Ovary (tissue), 9 donors: ENCODE measurements around the gene DNAL4. TPM values are rescaled to one million over a fixed set of nuclear protein-coding genes. Genes with fewer than 3 reads are reported as not detected.

Source experiments
- DNase-seq, 5 donors: peaks; one replicate each; pipeline ENCODE4 v3.0.0-alpha.2; 2019 to 2020
- H3K27ac ChIP-seq, 2 donors: fragments of 200-600 bp; one replicate each; pipeline versions ENCODE4 v1.5.1 to v1.8.0; 2019 to 2022
- H3K27me3 ChIP-seq: fragments of 200-600 bp; one replicate; pipeline ENCODE4 v1.8.0; 2022
- H3K36me3 ChIP-seq: fragments of 200-600 bp; sonication (generic); one replicate; pipeline ENCODE4 v1.5.1; 2019
- H3K4me1 ChIP-seq: one replicate; pipeline ENCODE4 v1.8.1; 2013; ENCODE audit warnings: mild to moderate bottlenecking, moderate library complexity; ENCODE audit not compliant: insufficient read depth
- H3K4me3 ChIP-seq: fragments of 200-600 bp; sonication (generic); one replicate; pipeline ENCODE4 v1.5.1; 2017
- H3K9me3 ChIP-seq, 2 donors: fragments of 200-600 bp in 1 of 2; sonication (generic) in 1 of 2; one replicate each; pipeline versions ENCODE4 v1.5.1 to v1.8.1; 2013 to 2019; ENCODE audit warnings: mild to moderate bottlenecking in 1 of 2, moderate library complexity in 1 of 2
- EP300 ChIP-seq: sonication (generic); formaldehyde crosslinking; IDR thresholded peaks from one replicate; pipeline ENCODE4 v1.6.1; 2017; ENCODE audit warnings: antibody characterized with exemption
- POLR2A ChIP-seq: fragments of 450-650 bp; IDR thresholded peaks from one replicate; pipeline ENCODE4 v1.6.1; 2017; ENCODE audit warnings: antibody characterized with exemption, mild to moderate bottlenecking, moderate library complexity
- WGBS, 3 donors: extraction: QIAGEN DNeasy Blood & Tissue Kit in 1 of 3; methylation state at CpG; one replicate each; pipeline versions ENCODE4 v1.1.5 to v1.1.7; 2013 to 2017; 5-methylcytosine and 5-hydroxymethylcytosine counted together
- intact Hi-C, 4 donors: fragments of 100-400 bp; cut with DNase I; formaldehyde crosslinking; loops; one replicate each; pipeline versions ENCODE4 v1.11.0 to v1.15.1; 2022 to 2023
- polyA plus RNA-seq, 2 donors: library from polyadenylated mRNA; stranded (reverse); fragments of 200-250 nt in 1 of 2; fragments of 350-450 nt in 1 of 2; fragmentation: Illumina TruSeq in 1 of 2; extraction: RNeasy Lipid Tissue Mini Kit (QIAGEN cat#74804) in 1 of 2; gene quantifications; one replicate each; pipeline ENCODE4 v1.2.3, GENCODE V29; 2013 to 2014
- total RNA-seq, 7 donors: library from RNA; depleted of rRNA in 2 of 7; stranded (reverse); fragments of >200 nt in 2 of 7; fragmentation: NEBNext Ultra II Directional in 3 of 7; extraction: Animal tissue kit (Norgen Biotek cat#: 25700) in 3 of 7; gene quantifications; one replicate each; pipeline versions ENCODE4 v1.1.0 to v1.2.4, GENCODE V29; 2016 to 2023
- TF ChIP-seq, protein P1 (sequence below), 3 donors: fragments of 450-650 bp in 2 of 3; fragments of 200-600 bp in 1 of 3; IDR thresholded peaks; one replicate each; pipeline versions ENCODE4 v1.5.1 to v1.8.0; 2016 to 2022; ENCODE audit warnings: antibody characterized with exemption in 3 of 3, mild to moderate bottlenecking in 1 of 3
- donor health status: DM: no; HTN: no; CAD: no; lungs with moderate emphysema.
- donor health status: DM: no; HTN: no; CAD: no.
- donor health status: Bipolar disorder and iron deficiency.
- donor health status: DM: yes; HTN: yes; CAD: no.
- donor health status: DM: no; HTN: no; CAD: no.
- donor health status: DM: yes; HTN: yes; CAD: no.

The DNAL4 gene
- total and polyA plus RNA-seq, 9 donors, result 12.1 to 26.4 (median 16.3) TPM

DNA sequence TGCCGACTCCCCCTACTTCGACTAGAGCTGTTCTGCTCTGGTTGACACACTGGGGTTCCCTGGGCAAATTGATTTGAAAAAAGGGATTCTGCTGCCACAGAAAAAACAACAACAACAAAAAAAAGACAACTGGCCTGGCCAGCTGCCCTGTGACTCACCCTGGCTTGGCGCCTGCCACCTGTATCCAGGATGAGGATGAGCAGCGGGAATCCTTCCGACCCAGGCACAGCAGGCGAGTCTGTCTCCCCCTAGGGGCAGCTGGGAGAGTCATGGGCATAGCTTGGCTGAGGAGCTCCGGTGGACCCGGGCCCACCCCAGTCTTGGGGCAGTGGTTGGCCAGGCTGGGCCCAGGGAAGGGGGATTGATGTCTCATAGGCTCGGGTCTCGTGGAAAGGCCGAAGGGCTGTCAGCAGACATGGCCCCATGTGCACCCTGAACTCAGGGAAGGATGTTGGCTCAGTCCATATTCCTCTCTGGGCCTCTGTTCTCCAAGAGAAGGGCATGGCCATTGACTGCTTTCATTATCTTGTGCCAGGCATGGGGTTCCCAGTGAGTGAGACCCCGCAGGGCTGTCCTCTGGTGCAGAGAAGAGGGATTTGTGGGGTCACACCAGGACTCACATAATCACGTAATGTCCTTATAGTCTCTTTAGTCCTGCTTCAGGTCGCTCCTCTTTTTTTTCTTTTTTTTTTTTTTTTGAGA lies 27.7 kb downstream of the DNAL4 start:
- Histone ChIP-seq H3K9me3 (no peaks in the 10 kb centered on the region), H3K27ac (no peak overlapping the region), H3K4me3 (no peak overlapping the region), H3K4me1 (peaks cover 7% of the 10 kb centered on the region), H3K27me3 (no peaks in the 10 kb centered on the region), H3K36me3 (no peaks in the 10 kb centered on the region)
- 41 to 46% (median 44%) methylated on average over 14 of the region's 14 CpGs for WGBS, 3 donors
- no peak for TF ChIP-seq POLR2A
- TF ChIP-seq, protein P1, sequence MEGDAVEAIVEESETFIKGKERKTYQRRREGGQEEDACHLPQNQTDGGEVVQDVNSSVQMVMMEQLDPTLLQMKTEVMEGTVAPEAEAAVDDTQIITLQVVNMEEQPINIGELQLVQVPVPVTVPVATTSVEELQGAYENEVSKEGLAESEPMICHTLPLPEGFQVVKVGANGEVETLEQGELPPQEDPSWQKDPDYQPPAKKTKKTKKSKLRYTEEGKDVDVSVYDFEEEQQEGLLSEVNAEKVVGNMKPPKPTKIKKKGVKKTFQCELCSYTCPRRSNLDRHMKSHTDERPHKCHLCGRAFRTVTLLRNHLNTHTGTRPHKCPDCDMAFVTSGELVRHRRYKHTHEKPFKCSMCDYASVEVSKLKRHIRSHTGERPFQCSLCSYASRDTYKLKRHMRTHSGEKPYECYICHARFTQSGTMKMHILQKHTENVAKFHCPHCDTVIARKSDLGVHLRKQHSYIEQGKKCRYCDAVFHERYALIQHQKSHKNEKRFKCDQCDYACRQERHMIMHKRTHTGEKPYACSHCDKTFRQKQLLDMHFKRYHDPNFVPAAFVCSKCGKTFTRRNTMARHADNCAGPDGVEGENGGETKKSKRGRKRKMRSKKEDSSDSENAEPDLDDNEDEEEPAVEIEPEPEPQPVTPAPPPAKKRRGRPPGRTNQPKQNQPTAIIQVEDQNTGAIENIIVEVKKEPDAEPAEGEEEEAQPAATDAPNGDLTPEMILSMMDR (IDR thresholded peaks at IDR 0.05), result peak in 2 of 3 donors; percentile 43 to 53
- no peak for TF ChIP-seq EP300
- peak; percentile 61 to 78 (median 64) for DNase-seq
- intact Hi-C loops, result loop anchor here in 2 of 4 donors (5.0 to 10.0 kb wide), 2 partner anchors 219 to 356 kb away; partner anchors contain the start of gene APOBEC3B (in 1 of the 2)

DNA sequence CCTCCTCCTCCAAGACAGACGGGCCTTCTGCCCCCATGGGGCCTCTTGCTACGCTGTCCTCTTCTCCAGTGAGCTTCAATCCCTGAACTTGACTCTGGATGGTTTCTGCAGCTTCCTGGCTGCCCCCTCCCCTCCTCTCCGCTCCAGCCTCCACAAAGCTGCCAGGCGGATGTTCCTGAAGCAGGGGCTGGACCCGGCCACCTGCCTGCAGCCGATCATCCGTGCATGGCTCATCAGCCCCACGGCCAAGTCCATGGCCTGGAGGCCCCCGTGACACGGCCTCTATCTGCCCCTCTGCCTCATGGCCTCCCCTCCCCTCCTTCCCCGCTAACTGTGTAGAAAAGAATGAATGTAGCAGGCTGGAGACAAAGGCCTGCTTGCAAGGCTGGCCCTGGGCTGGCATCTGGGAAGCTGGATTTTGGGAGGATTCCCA lies 31.4 kb downstream of the DNAL4 start:
- Histone ChIP-seq H3K36me3 (no peaks in the 10 kb centered on the region), H3K27me3 (no peaks in the 10 kb centered on the region), H3K4me3 (no peak overlapping the region), H3K27ac (no peak overlapping the region), H3K9me3 (no peaks in the 10 kb centered on the region), H3K4me1 (peaks cover 5% of the 10 kb centered on the region)
- WGBS, 3 donors, result 59 to 71% (median 64%) methylated on average over 11 of the region's 11 CpGs
- DNase-seq, result no peak
- TF ChIP-seq POLR2A (no peak), EP300 (no peak)
- TF ChIP-seq, protein P1 (IDR thresholded peaks at IDR 0.05), result no peak
- intact Hi-C loops, result loop anchor here in 1 of 4 donors (10.0 kb wide), 1 partner anchor 222 kb away; the partner anchor contains the start of gene APOBEC3B

DNA sequence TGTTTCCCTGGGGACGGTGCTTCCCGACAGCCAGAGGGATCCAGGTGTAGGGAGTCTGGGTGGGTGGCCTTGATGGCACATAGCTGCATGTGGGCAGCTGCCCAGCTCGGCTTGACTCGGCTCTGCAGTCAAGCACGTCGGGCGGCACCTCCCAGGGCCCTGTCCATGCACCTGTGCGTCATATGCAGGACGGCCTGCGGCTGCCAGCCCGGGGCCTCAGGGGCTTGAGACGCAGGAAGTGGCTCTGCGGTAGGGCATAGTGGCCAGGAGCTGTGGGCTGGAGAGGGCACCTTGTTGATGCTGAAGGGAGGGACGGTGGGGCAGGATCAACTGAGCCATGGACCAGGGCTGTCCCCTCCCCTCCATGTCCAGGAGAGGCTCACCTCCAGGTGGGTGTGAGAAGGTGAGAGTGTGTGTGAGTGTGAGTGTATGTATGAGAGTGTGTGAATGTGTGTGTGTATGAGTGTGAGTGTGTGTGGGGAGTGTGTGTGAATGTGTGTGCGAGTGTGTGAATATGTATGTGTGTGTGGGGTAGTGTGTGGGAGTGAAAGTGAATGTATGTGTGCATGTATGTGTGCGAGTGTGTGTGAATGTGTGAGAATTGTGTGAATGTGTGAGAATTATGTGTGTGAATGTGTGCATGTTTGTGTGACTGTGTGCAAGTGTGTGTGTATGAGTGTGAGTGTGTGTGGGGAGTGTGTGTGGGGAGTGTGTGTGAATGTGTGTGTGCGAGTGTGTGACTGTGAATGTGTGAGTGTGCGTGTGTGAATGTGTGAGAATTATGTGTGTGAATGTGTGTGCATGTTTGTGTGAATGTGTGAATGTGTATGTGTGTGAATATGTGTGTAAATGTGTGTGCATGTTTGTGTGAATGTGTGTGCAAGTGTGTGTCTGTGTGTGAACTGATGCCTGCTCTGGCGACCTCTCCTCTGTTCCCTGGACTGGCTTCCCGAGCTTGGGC lies 32.5 kb downstream of the DNAL4 start:
- no peak overlapping the region for H3K4me3 ChIP-seq
- no peaks in the 10 kb centered on the region for H3K27me3 ChIP-seq
- TF ChIP-seq EP300 (no peak), POLR2A (no peak)
- TF ChIP-seq, protein P1 (IDR thresholded peaks at IDR 0.05), result no peak
- no peaks in the 10 kb centered on the region for H3K9me3 ChIP-seq
- WGBS, 3 donors, result 53 to 61% (median 56%) methylated on average over 20 of the region's 20 CpGs
- no peaks in the 10 kb centered on the region for H3K36me3 ChIP-seq
- H3K4me1 ChIP-seq, result peaks cover 5% of the 10 kb centered on the region
- DNase-seq, result no peak
- intact Hi-C loops, result loop anchor here in 1 of 4 donors (10.0 kb wide), 1 partner anchor 223 kb away; the partner anchor contains the start of gene APOBEC3B
- H3K27ac ChIP-seq, result no peak overlapping the region

DNA sequence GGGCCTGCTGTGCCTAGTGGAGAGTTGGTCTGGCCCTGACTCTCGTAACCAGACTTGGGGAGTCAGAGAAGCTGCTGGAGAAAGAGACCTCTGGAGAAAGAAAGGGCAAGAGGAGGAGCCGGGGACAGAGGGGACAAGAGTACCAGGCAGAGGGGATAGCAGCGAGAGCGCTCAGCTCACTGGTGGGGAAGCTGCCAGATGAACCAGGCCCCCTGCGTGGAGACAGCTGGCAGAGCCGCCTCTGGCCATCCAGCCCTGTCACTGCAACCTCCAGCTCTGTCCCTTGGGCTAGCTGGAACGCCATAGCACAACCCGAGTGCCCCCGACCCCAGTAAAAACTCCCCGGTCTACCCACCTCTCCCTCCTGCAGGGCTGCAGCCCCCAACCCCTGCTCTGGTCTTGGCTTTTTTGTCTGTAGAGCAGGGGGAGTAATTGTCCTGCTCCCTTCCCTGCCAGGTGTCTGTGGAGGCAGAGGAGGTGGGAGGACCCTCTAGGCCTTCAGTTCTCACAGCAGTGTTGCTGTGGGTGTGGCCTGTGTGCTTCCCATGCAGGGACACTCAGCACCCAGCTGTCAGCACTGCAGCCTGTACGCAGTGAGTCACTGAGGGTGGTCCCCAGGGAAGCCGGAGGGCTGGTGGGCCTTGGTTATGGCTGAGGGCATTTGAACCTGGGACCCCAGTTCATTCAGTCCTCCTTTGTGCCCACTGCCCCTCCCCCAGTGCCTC lies 33.3 kb downstream of the DNAL4 start:
- intact Hi-C loops, result loop anchor here in 1 of 4 donors (10.0 kb wide), 1 partner anchor 224 kb away; the partner anchor contains the start of gene APOBEC3B
- H3K27me3 ChIP-seq, result no peaks in the 10 kb centered on the region
- no peak overlapping the region for H3K4me3 ChIP-seq
- TF ChIP-seq EP300 (no peak), POLR2A (no peak)
- H3K36me3 ChIP-seq, result no peaks in the 10 kb centered on the region
- no peaks in the 10 kb centered on the region for H3K9me3 ChIP-seq
- no peak for DNase-seq
- H3K27ac ChIP-seq, result no peak overlapping the region
- 64 to 68% (median 68%) methylated on average over 11 to 12 of the region's 12 CpGs for WGBS, 3 donors
- H3K4me1 ChIP-seq, result peaks cover 4% of the 10 kb centered on the region
